Caco-2 (cell line): ENCODE measurements around the gene ESPL1. TPM values are rescaled to one million over a fixed set of nuclear protein-coding genes. Genes with fewer than 3 reads are reported as not detected.

Experiments
- BruUV-seq: library from RNA; stranded (reverse); fragments of 400-500 nt; replicated peaks from 2 replicates; lab custom pipeline; 2021; lab: Mats Ljungman, UMichigan
- CTCF ChIA-PET: fragments of 300-600 bp; sonication (Branson Sonifier 250); formaldehyde crosslinking; loops from one replicate; lab custom pipeline; 2022; ENCODE audit warnings: antibody characterized with exemption; lab: Charles Lee
- POLR2A ChIA-PET: fragments of 300-600 bp; sonication (Branson Sonifier 250); formaldehyde crosslinking; loops from one replicate; lab custom pipeline; 2022; ENCODE audit warnings: antibody characterized with exemption; lab: Charles Lee
- DNase-seq, 2 experiments: peaks; one replicate each; pipeline versions ENCODE4 v3.0.0 to v3.0.0-alpha.2; 2020 to 2022
- H3K27me3 ChIP-seq: replicated peaks from 2 replicates; pipeline ENCODE4 v1.6.0; 2011; ENCODE audit warnings: low read length; ENCODE audit not compliant: control insufficient read depth, insufficient read depth
- H3K36me3 ChIP-seq: 2 replicates; pipeline ENCODE4 v1.5.1; 2011; ENCODE audit warnings: low read length; ENCODE audit not compliant: control insufficient read depth, insufficient read depth
- H3K4me1 ChIP-seq: fragments of 250-450 bp; sonication (Bioruptor Pico); 2 replicates; pipeline ENCODE4 v1.5.1; 2020; ENCODE audit warnings: mild to moderate bottlenecking
- H3K4me3 ChIP-seq: 2 replicates; pipeline ENCODE4 v1.5.1; 2011; ENCODE audit warnings: low read depth, mild to moderate bottlenecking, control low read depth, low read length
- H3K9me3 ChIP-seq: fragments of 250-450 bp; sonication (Bioruptor Pico); 2 replicates; pipeline ENCODE4 v1.5.1; 2020; ENCODE audit warnings: mild to moderate bottlenecking, moderate library complexity
- H3K27ac Mint-ChIP-seq: one replicate; pipeline ENCODE4 v1.8.0; 2022; ENCODE audit warnings: mixed read lengths; ENCODE audit not compliant: unreplicated experiment
- H3K27me3 Mint-ChIP-seq: one replicate; pipeline ENCODE4 v1.8.0; 2022; ENCODE audit warnings: mixed read lengths; ENCODE audit not compliant: insufficient read depth, unreplicated experiment
- H3K36me3 Mint-ChIP-seq: one replicate; pipeline ENCODE4 v1.8.0; 2022; ENCODE audit warnings: mild to moderate bottlenecking, mixed read lengths; ENCODE audit not compliant: insufficient read depth, unreplicated experiment
- H3K4me1 Mint-ChIP-seq: one replicate; pipeline ENCODE4 v1.8.0; 2022; ENCODE audit warnings: low read depth, mixed read lengths; ENCODE audit not compliant: unreplicated experiment
- H3K4me3 Mint-ChIP-seq: one replicate; pipeline ENCODE4 v1.8.0; 2022; ENCODE audit warnings: mild to moderate bottlenecking, moderate library complexity, mixed read lengths; ENCODE audit not compliant: unreplicated experiment
- H3K9me3 Mint-ChIP-seq: one replicate; pipeline ENCODE4 v1.8.0; 2022; ENCODE audit warnings: mixed read lengths; ENCODE audit not compliant: unreplicated experiment
- intact Hi-C: fragments of 100-400 bp; cut with micrococcal nuclease; formaldehyde crosslinking; loops from one replicate; pipeline ENCODE4 v1.10.0; 2022; ENCODE audit not compliant: unreplicated experiment
- total RNA-seq: library from RNA; stranded (reverse); gene quantifications from 2 replicates; pipeline ENCODE4 v1.2.3, GENCODE V29; 2022
- TF ChIP-seq, protein P1 (sequence below), 2 experiments: fragments of 200-600 bp in 1 of 2; IDR thresholded peaks; 1 replicate in 1 of 2; 2 replicates in 1 of 2; pipeline versions ENCODE4 v1.5.1 to v1.8.0; 2011 to 2022; ENCODE audit warnings: antibody characterized with exemption in 1 of 2, control low read depth in 1 of 2, inconsistent platforms in 1 of 2, low read depth in 1 of 2, low read length in 1 of 2, mild to moderate bottlenecking in 1 of 2, moderate library complexity in 1 of 2; ENCODE audit not compliant: insufficient read depth in 1 of 2, severe bottlenecking in 1 of 2, unreplicated experiment in 1 of 2

Gene ESPL1
- total RNA-seq, 1 experiment from 2014 or later, result 32.3 TPM

GRCh38 chr12:53251477-53252348 is 16.4 kb upstream of the ESPL1 start:
- Histone ChIP-seq H3K4me1 (peaks cover 18% of the 10 kb centered on the region), H3K4me3 (peak overlapping the region; percentile 81), H3K9me3 (no peaks in the 10 kb centered on the region), H3K36me3 (peaks cover 2% of the 10 kb centered on the region; the same call in 1 of the 2 replicates), H3K27me3 (no peaks in the 10 kb centered on the region)
- ChIA-PET CTCF (interaction anchor here (0.6 to 2.4 kb wide), 11 partner anchors 9 to 170 kb away, joined by 3 to 17 read pairs (median 4); partner anchors contain the start of genes AAAS and PFDN5), POLR2A (interaction anchor here (0.6 to 1.0 kb wide), 5 partner anchors 31 to 783 kb away, joined by 3 to 4 read pairs (median 3); partner anchors contain the start of gene PFDN5)
- H3K4me3 Mint-ChIP-seq, result peak overlapping the region; percentile 93
- intact Hi-C loops, result loop anchor here (1.0 to 2.0 kb wide), 3 partner anchors 31 to 43 kb away; partner anchors contain the start of gene PFDN5
- H3K36me3 Mint-ChIP-seq, result no peaks in the 10 kb centered on the region
- TSS peak; percentile 89 for BruUV-seq
- peak overlapping the region; percentile 84 for H3K27ac Mint-ChIP-seq
- no peaks in the 10 kb centered on the region for H3K9me3 Mint-ChIP-seq
- H3K27me3 Mint-ChIP-seq, result no peaks in the 10 kb centered on the region
- peak; percentile 82 to 85 for DNase-seq
- TF ChIP-seq, protein P1, sequence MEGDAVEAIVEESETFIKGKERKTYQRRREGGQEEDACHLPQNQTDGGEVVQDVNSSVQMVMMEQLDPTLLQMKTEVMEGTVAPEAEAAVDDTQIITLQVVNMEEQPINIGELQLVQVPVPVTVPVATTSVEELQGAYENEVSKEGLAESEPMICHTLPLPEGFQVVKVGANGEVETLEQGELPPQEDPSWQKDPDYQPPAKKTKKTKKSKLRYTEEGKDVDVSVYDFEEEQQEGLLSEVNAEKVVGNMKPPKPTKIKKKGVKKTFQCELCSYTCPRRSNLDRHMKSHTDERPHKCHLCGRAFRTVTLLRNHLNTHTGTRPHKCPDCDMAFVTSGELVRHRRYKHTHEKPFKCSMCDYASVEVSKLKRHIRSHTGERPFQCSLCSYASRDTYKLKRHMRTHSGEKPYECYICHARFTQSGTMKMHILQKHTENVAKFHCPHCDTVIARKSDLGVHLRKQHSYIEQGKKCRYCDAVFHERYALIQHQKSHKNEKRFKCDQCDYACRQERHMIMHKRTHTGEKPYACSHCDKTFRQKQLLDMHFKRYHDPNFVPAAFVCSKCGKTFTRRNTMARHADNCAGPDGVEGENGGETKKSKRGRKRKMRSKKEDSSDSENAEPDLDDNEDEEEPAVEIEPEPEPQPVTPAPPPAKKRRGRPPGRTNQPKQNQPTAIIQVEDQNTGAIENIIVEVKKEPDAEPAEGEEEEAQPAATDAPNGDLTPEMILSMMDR (IDR thresholded peaks at IDR 0.05; ENCODE audit: insufficient read depth in 1 of 2, low read depth in 1 of 2, low read length in 1 of 2, severe bottlenecking in 1 of 2, unreplicated experiment in 1 of 2), result peak in 1 of 2 experiments; percentile 60
- peaks cover 22% of the 10 kb centered on the region for H3K4me1 Mint-ChIP-seq

GRCh38 chr12:53252349-53252916 is 15.7 kb upstream of the ESPL1 start:
- H3K27me3 Mint-ChIP-seq, result no peaks in the 10 kb centered on the region
- no peaks in the 10 kb centered on the region for H3K27me3 ChIP-seq
- no peaks in the 10 kb centered on the region for H3K9me3 Mint-ChIP-seq
- peak overlapping the region; percentile 93 for H3K4me3 Mint-ChIP-seq
- peak overlapping the region; percentile 84 for H3K27ac Mint-ChIP-seq
- CTCF ChIA-PET, result interaction anchor here (1.1 to 2.4 kb wide), 2 partner anchors 34 to 40 kb away, joined by 3 to 16 read pairs; no protein-coding TSS in a partner anchor
- H3K36me3 ChIP-seq, result peaks cover 2% of the 10 kb centered on the region; the same call in 1 of the 2 replicates
- peak overlapping the region; percentile 81 for H3K4me3 ChIP-seq
- DNase-seq, result peak; percentile 45 to 56
- H3K4me1 ChIP-seq, result peaks cover 18% of the 10 kb centered on the region
- intact Hi-C loops, result no loop called here
- TF ChIP-seq, protein P1 (IDR thresholded peaks at IDR 0.05; ENCODE audit: insufficient read depth in 1 of 2, low read depth in 1 of 2, low read length in 1 of 2, severe bottlenecking in 1 of 2, unreplicated experiment in 1 of 2), result no peak
- no peaks in the 10 kb centered on the region for H3K9me3 ChIP-seq
- no peaks in the 10 kb centered on the region for H3K36me3 Mint-ChIP-seq
- POLR2A ChIA-PET, result interaction anchor here (1.0 kb wide), 1 partner anchor 43 kb away, joined by 3 read pairs; the partner anchor contains the start of gene PFDN5
- peaks cover 22% of the 10 kb centered on the region for H3K4me1 Mint-ChIP-seq
- BruUV-seq, result no TSS peak

DNA sequence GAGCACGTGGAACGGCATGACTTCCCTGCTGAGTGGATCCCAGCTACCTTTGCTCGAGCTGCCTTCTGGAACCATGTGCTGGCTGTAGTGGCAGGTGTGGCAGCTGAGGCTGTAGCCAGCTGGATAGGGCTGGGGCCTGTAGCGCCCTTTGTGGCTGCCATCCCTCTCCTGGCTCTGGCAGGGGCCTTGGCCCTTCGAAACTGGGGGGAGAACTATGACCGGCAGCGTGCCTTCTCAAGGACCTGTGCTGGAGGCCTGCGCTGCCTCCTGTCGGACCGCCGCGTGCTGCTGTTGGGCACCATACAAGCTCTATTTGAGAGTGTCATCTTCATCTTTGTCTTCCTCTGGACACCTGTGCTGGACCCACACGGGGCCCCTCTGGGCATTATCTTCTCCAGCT is 14.8 kb upstream of the ESPL1 start:
- intact Hi-C loops, result no loop called here
- POLR2A ChIA-PET, result no interaction called here
- no TSS peak for BruUV-seq
- H3K36me3 ChIP-seq, result peaks cover 2% of the 10 kb centered on the region; the same call in 1 of the 2 replicates
- H3K4me3 Mint-ChIP-seq, result peak overlapping the region; percentile 93
- peaks cover 22% of the 10 kb centered on the region for H3K4me1 Mint-ChIP-seq
- H3K9me3 ChIP-seq, result no peaks in the 10 kb centered on the region
- peak overlapping the region; percentile 84 for H3K27ac Mint-ChIP-seq
- H3K36me3 Mint-ChIP-seq, result no peaks in the 10 kb centered on the region
- CTCF ChIA-PET, result interaction anchor here (0.5 to 2.4 kb wide), 2 partner anchors 41 to 1115 kb away, joined by 5 to 16 read pairs; no protein-coding TSS in a partner anchor
- peaks cover 18% of the 10 kb centered on the region for H3K4me1 ChIP-seq
- TF ChIP-seq, protein P1 (IDR thresholded peaks at IDR 0.05; ENCODE audit: insufficient read depth in 1 of 2, low read depth in 1 of 2, low read length in 1 of 2, severe bottlenecking in 1 of 2, unreplicated experiment in 1 of 2), result no peak
- no peaks in the 10 kb centered on the region for H3K9me3 Mint-ChIP-seq
- H3K27me3 ChIP-seq, result no peaks in the 10 kb centered on the region
- no peak overlapping the region; the same call in 1 of the 2 replicates for H3K4me3 ChIP-seq
- no peak for DNase-seq
- no peaks in the 10 kb centered on the region for H3K27me3 Mint-ChIP-seq
